NCI-H2196 treated with DMSO at 0.1 percent for 48 hours (cell line): Measurements from ENCODE around the gene RALGPS1.
A peak's percentile ranks its signal among the peaks of the same experiment; 100 is the strongest.
"Not testable (repeated sequence)": the region's sequence is repeated elsewhere in the genome, so short reads cannot be mapped to it uniquely, and the experiment has no call there.

Experiments used
- DNase-seq: peaks from one replicate; lab custom pipeline; 2025; ENCODE audit not compliant: unreplicated experiment; lab: John Stamatoyannopoulos, UW

Gene RALGPS1

GRCh38 chr9:126985870-126986498 is 71.4 kb downstream of the RALGPS1 start:
- peak; percentile 55 for DNase-seq

DNA sequence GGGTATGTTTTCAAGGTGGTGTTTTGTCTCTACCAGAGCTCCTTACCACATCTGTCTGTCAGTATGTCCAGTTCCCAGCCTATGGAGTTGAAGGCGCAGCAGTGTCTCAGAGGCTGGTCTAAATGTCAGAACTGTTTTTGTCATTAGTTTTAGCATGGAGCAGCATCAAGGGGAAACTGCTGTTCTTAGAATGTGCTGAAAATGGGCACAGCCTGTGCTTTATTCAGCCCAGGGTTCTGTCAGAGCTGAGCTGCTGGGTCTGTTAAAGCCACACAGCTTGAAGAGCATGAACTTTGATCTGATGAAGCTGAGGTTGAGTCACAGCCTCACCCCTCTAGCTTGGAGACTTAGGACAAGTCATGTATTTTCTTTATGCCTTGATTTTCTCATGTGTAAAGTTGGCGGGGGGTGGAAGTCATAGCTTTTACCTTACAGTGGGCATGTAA is 71.9 kb downstream of the RALGPS1 start:
- no peak for DNase-seq

DNA sequence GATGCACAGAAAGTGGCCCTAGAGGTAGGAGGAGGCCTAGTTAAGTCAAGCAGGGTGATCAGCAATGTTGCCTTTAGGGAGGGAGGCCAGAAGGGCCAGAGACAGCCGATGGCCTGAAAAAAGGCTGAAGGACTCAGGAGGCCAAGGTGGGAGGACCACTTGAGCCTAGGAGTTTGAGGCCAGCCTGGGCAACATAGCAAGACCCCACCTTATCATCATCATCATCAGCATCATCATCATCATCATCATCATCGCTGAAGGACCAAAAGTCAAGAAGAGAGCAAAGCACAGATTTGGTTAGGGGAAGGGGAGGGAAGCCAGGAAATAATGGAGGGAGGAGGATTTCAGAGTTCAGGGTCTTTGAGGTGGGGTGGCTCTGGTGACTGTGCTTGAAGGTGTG is 74.3 kb downstream of the RALGPS1 start:
- DNase-seq = no peak

- DNase-seq = no peak
Observed at GRCh38 chr9:126989847-126990842, 75.6 kb downstream of the RALGPS1 start.

DNA sequence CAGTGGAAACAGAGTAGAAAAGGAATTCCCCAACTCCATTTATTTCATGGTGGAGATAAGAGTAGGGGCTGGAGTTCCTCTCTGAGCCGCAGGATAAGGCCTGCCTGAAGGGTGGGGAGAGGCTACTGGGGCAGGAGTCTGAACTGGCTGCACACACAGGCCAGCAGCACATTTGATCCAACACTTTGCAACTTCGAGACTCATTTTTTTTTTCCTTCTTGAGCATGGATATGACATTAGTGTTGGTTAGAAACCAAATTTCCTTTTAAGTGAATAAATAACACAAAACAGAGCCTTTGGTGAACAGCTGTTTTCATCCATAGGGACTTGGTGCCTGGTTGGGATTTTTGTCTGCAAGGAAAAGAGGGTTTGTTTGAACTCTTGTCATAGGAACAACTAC is 76.6 kb downstream of the RALGPS1 start:
- DNase-seq = no peak

- no peak for DNase-seq
Observed at GRCh38 chr9:126992427-126992826, 77.8 kb downstream of the RALGPS1 start.

GRCh38 chr9:126999315-127000068 is 84.9 kb downstream of the RALGPS1 start:
- no peak for DNase-seq

DNA sequence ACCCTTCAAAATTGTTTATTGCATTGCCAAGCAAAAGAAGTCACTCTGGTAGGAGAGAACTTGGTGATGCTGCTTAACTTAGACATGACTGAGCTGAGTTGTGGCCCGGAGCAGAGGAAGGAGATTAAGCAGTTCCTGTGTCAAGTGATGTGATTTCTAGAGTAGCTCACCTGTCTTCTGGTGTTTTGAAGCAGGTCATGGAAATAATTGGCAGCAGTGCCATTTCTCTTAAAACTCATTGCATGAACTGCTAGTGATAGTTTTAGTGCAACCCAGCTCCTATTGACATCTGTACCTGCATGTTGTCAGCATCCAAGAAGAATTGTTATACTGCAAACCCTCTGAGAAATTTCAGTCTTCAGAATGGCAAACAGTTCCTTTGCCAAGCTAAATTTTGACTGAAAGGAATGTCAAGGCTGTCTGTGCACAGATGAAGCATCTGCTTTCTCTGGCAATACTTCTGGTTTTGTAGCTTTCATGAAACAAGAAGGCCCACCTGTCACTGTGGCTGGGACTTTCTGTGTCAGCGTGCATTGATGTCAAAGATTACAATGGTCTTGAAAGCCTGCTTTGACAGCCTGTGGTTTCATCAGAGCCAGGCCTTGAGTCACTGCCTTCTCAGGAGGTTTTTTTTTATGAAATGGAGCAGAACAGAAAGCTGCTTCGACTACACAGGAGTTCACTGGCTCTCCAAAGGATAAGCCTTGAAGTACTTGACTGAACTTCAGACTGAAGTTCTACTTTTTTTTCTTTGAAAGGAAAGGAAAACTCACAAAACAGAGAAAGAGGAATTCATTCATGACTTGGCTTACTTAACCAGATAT is 90.6 kb downstream of the RALGPS1 start:
- no peak for DNase-seq

- no peak for DNase-seq
Observed at GRCh38 chr9:127005770-127006314, 91.3 kb downstream of the RALGPS1 start.

GRCh38 chr9:127007638-127008037 is 93.1 kb downstream of the RALGPS1 start:
- no peak for DNase-seq

DNA sequence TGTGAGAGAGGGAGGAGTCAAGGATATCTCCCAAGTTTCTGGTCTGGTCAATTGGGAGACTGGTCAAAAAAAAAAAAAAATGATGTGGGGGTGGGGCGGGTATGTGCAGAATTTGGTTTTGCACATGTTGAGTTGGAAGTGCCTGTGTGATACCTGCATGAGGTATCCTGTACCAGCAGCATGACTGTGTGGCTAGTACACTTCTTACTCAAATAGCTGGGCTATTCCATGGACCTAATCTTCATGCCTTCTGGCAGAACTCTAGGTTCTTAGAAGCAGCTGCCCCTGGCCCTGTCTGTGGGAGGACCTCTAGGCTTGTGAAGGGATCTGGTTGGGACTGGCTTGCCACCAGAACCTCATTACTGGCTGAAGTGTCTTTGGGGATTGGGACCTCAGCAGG is 93.5 kb downstream of the RALGPS1 start:
- no peak for DNase-seq

GRCh38 chr9:127011772-127012171 is 97.2 kb downstream of the RALGPS1 start:
- no peak for DNase-seq

DNA sequence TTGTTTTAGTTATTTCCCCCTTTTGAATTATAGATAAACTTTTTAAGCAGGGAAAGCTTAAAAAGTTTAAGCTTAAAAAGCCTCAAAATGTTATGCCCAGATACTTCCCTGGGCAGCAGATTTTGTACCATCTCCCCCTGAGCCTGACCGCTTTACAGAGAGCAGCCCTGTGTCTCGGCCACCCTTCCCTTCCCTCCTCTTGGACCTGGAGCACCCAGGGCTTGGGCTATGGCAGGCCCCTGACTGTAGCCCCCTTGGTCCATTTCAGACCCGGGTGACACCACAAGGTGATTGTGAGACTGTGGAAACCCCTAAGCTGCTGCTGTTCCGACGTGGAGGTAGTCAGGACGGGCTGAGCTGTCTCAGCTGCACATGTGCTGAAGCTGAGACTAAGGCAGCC is 97.7 kb downstream of the RALGPS1 start:
- DNase-seq = no peak

DNA sequence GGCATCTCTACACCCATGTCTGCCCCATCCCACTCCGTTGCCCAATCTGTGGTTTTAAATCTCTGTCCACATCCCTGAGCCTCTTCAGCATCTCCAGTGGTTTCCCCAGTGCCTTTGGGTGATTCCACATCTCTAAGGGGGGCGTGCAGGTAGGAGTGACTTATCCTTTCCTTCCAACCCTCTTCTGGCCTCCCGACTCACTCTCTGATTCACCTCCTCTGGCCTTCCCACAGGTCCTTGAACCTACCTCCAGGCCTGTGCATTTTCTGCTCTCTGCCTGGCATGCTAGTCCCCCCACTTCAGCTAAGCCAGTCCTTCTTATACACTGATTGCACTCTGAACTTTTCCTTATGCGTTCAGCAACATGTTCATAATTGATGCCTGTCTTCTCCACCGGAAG is 99.0 kb downstream of the RALGPS1 start:
- no peak for DNase-seq

- DNase-seq = no peak
Observed at GRCh38 chr9:127014216-127014909, 99.8 kb downstream of the RALGPS1 start.

- no peak for DNase-seq
Observed at GRCh38 chr9:127014910-127015540, 100.4 kb downstream of the RALGPS1 start.

DNA sequence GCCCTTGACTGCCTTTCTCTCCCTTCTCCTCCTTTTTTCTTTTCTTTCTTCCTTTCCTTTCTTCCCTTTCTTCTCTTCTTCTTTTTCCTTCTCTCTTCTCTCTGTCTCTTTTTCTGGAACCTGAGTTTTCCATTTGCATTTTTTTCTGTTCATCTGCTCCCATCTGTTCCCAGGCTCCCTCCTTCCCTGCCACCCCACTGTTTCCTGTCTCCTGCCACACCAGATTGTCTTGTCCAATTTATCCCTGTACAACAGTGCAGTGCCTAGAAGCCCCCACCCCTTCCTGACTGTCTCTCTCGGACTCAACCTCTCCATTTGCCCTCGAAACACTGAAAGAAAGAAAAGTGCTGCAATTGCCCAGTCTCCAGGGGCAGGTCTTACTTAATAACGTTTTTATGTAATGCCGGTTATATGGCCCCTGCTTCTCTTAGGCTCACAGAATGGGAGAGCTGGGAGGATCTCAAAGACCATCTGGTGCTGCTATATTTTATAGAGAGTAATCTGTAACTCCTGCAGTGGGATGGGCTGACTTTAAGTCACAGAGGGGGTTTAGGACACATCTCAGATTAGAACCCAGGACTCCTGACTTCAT is 101.4 kb downstream of the RALGPS1 start:
- DNase-seq = no peak

- not testable (repeated sequence) for DNase-seq
Observed at GRCh38 chr9:127017979-127018378, 103.4 kb downstream of the RALGPS1 start.

DNA sequence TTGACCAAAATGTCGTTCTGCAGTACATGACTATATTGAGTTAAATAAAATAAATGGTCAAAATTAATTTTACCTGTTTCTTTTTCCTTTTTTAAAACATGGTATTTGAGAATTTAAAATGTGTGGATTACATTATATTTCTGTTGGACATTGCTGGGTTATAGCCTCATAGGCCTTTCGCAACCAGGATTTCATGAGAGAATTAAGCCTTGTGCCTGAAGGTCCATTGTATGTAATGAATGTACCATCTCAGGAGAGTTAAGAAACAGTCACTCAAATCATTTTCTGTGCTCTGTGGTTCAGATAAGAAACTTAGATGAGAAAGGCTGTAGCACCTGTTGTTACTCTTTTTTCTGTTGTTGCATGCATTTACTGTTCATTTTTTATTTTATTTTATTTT is 104.4 kb downstream of the RALGPS1 start:
- DNase-seq = no peak
